ENCODE results near the gene C15orf40.
A peak's percentile ranks its signal among the peaks of the same experiment; 100 is the strongest.
"Not testable (repeated sequence)": the region's sequence is repeated elsewhere in the genome, so short reads cannot be mapped to it uniquely, and the experiment has no call there.

C15orf40 gene

DNA sequence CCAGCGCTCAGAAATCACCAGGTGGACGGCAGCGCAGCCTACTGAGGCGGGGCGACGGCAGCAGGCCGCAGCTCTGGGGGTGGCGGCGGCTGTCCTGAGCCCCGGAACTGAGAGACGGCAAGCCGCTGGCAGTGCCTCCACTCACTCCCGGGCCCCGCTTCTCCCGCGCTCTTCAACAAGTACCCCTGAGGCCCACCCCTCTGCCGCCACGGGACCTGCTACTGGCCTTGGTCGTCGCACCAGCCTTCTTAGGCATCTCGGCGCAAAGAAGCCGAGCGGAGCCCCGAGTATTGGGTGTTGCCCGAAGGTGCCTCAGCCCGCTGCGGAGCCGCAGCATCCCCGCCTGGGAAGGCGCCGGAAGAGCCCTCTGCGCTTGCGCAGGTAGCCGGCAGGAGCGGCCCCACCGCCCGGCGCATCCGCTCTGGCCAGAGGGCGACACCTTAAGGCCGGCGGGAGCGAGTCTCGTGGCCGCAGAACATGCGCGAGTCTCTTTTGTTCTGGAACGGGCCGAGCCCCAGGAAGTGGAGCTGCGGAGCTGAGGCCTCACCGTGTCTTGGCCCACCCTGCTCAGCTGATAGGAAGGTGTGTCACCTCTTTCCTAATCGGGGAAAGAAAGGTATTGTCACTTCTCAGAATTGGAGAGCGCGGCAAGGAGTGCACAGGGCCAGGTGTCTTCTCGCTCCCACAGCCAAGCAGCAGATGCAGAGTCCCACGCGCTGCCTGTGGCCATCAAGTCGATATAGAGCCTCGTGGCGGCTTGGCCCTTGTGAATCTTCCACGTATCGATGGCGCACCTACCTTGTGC, at the start of gene C15orf40:
Gene C15orf40 (minus strand): TSS at position 369 of the 805 bp plus-strand sequence. CDS start 32 bp downstream, at position 337.
- DNase-seq, result peak; percentile 84

DNA sequence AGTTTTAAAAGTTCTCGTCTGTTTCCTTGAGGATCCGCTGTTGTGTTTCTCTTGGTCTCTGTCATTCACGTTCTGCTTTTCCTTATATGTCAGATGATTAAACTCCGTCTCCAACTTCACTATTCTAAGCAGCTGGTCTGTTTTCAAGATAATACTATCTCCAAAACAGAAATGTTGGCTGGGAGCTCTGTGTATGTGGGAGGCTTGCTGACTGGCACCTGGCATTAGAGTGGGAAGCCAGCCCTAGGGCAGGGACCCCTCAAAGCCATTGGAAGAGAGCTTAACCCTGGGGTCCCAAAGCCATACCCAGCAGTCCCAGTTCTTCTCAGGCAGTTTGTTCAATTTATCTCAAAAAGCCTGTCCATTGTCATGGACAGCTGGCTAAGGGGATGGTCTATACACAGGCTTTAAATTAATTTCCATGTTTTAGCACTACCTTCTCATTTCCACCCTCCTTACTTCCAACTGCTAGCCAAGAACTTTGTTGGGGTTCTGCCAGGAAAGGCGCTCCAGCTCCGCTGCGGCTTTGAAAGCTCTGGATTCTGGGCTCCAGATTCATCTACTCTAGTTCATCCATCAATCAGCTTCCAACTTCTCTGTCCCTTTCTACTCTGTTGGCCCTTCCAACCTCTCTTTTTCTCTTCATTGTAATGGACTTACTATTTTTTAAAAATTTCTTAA, 46.4 kb upstream of the C15orf40 start:
- DNase-seq, result no peak

DNA sequence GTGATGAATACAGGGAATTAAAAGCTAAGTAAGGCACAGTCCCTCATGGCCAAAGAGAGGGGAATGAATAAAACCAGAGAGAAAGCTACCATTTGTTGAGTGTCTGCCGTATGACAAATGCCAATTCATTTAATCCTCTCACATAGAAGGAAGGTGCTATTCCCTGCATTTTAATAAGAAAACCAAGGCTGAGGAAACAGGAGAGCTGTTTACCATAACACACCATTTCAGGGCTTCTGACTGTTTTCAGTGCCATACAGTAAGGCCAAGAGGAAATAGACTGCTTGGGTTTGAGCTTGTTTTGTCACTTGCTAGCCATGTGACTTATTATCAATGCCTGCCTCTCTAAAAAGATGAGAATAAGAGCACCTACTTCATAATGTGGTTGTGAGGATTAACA, 45.6 kb upstream of the C15orf40 start:
- DNase-seq, result no peak

DNA sequence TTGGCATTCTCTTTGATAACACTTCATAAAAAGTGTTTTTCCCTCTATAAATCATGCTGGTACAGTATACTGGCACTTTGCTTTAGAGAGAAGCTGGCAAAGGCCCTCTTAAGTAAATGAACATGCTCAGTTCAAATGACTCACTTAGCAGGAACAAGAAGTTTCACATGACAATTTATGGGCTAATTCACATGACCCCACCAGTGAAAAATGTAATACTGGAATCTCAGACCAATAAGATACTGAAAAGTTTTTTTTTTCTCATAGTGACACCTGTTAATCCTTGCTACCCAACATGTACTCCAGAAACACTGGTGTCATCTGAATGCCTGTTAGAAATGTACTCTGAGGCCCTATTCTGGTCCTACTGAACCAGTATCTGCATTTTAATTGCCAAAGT, 41.7 kb upstream of the C15orf40 start:
- DNase-seq, result no peak

DNA sequence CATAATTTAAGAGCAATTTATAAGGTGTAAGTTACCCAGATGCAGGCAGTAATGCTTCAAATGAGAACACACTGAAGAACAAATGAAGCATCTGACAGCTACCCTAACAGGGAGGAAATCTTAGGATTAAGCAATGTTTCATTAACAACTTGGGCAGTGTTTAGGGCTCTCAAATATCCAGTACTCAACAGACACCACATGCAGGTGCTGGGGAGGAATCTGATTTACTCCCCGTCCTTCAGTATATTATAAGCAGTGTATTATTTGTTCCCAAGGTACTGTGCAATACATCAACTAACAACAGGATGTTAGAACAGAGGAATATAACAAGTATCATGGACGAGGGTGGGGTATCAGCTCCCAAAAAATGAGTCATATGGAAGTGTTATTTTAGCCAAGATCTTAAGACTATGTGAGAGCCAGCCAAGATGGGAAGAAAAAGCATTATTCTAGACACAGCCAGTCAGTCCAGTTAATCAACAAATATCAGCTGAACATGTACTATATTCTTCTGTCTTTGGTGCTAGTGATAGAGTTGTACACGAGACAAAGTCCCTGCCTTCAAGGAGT, 35.2 kb upstream of the C15orf40 start:
- no peak for DNase-seq

DNA sequence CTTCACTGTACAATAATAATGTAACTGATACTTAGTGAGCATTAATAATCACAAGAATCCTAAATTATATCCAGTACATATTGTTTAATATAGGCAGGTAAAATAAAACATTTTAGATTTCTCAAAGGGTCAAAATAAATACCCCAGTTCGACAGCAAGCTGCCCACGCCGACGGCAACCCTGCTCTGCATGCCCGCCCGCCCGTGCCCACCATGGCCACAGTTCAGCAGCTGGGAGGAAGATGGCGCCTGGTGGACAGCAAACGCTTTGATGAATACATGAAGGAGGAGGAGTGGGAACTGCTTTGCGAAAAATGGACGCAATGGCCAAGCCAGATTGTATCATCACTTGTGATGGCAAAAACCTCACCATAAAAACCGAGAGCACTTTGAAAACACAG, 32.7 kb upstream of the C15orf40 start:
- no peak for DNase-seq

DNA sequence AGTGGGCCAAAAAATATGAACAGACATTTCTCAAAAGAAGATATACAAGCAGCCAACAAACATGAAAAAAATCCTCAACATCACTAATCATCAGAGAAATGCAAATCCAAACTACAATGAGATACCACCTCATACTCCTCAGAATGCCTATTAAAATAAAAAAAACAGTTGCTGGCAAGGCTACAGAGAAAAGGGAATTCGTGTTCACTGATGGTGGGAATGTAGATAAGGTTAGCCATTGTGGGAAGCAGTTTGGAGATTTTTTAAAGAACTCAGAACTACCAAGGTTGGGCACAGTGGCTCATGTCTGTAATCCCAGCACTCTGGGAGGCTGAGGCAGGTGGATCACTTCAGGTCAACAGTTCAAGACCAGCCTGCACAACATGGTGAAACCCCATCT, 27.8 kb upstream of the C15orf40 start:
- DNase-seq, result no peak

DNA sequence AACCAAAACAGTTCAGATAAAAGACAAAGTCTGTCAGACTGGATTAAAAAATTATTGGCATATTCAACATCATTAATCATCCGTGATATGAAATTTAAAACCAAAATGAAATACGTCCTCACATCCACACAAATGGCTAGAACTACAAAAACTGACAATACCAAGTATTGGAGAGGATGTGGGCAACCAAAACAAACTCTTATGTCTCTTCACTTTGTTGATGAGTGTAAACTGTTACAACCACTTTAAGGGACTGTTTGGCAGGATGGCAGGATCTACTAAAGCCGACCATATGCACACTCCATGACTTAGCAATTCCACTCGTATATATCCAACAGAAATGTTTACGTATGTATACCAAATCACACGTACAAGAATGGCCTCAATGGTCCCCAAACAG, 24.8 kb upstream of the C15orf40 start:
- DNase-seq, result no peak

DNA sequence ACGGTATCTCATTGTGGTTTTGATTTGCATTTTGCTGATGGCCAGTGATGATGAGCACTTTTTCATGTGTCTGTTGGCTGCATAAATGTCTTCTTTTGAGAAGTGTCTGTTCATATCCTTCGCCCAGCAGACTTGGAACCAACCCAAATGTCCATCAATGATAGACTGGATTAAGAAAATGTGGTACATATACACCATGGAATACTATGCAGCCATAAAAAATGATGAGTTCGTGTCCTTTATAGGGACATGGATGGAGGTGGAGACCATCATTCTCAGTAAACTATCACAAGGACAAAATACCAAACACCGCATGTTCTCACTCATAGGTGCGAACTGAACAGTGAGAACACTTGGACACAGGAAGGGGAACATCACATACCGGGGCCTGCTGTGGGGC, 19.8 kb upstream of the C15orf40 start:
- not testable (repeated sequence) for DNase-seq

DNA sequence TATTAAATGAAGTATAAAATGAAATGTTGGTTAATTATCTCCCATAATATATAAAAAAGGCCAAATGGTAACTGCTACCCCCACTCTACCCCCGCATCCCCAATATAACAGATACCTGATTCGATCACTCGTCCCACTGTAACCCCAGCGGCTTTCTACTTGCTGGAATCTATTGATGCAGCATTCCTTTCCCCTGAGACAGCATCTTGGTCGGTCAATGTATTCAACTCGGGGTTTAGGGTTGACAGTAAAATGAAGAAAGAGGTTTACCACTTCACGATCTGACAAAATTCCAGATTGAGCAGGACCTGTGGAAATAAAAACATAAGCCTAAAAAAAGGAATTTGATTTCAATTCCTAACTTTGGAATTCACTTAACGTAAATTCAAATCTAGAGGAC, 18.6 kb upstream of the C15orf40 start:
- DNase-seq, result no peak

DNA sequence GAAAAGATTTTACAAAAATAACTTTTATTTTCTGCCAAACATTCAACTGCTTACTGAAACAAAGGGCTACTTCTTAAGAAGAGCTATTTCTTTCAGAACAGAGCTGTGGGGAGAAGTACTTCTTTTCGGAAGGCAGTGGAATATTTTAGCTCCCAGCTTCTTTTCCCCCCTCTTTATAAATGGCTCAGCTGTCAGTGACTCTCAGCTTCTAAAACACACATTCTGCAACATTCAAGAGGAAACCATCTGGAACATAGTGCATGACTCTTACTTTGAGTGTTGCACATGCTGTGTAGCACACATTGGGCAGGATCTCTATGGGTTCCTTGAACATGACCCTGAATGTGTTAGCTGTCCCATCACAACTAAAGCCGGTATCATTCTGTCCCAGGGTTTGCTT, 7.0 kb upstream of the C15orf40 start:
- no peak for DNase-seq

DNA sequence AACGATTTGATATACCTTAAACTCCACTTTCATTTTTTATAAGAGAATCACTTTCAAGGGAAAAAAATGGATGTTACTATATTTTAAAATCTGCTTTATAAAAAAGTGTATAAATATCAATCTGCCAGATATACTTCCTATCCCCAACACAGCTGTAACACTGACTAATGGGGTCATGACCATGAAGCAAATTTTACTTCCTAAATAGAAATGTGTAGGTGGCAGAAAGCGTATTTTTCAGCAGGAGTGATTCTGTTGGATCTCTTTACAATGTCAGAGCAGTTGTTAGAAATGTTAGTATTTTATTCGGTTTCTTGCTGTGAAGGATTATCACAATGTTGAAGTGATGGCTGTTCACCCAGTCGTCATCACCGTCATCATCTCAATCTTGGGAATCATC, 5.5 kb upstream of the C15orf40 start:
- DNase-seq, result no peak

DNA sequence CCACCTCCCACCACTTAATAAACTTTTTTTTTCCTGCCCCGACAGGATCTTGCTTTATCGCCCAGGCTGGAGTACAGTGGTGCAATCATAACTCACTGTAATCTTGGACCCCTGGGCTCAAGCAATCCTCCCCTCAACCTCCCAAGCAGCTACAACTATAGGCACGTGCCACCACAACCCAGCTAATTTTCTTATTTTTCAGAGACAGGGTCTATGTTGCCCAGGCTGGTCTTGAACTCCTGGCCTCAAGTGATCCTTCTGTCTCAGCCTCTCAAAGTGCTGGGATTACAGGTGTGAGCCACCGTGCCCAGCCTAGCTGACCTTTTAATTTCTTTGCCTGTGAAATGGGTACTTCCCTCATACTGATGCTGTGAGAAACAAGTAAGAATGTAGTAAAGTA, 3.9 kb upstream of the C15orf40 start:
- DNase-seq, result no peak

DNA sequence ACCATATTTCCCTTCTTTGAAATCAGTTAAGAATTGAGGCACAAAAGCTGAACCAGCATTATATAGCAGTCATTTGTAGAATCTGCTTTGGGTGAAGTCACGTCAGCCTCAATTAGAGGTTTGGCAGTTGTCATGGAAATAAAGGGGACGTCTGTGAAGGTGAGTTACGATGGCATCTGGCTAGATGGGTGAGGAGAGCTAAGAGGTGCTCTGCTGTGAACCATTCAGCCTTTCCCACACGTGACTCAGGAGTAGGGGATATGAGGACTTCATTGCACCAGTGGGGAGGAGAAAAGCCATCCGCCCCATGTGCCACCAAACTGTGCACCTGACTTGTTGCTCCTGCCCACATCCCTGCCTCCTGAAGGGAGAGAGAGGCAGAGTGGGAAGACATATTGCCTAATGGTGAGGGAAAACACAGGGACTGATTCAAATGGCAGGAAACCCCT, 2.8 kb upstream of the C15orf40 start:
- no peak for DNase-seq

DNA sequence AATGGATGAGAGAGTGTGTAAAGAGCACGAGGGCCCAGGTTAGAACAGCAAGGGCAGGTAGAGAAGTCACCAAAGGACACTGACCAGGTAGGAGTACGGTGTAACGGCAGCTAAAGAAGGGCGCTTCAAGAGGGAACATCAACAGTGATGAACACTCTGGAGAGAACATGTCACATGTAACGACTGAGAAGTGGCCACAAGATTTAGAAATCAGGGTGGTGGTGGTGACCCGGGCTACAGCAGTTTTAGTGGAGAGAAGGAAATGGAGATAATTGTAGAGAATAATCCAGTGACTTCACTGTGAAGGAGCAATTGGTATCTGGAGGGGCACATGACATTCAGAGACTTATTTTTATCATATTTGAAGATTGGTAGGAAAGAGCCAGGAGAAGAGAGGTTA, 1.2 kb upstream of the C15orf40 start:
- DNase-seq, result no peak

DNA sequence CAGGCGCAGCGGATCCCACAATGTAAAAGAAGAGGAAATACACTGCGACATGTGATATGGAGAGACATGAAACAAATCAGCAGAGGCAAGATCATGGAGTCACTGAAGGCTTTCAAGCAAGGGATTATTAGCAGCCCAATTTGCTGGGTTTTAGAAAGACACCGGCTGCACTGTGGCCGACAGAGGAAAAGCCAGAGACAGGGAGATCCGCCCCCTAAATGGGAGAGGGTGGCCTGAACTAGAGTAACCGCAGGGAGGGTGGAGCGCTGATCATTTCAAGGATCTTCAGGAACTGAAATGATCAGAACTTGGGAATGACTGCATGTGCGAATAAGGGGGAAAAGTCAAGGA, 612 bp upstream of the C15orf40 start:
- no peak for DNase-seq

DNA sequence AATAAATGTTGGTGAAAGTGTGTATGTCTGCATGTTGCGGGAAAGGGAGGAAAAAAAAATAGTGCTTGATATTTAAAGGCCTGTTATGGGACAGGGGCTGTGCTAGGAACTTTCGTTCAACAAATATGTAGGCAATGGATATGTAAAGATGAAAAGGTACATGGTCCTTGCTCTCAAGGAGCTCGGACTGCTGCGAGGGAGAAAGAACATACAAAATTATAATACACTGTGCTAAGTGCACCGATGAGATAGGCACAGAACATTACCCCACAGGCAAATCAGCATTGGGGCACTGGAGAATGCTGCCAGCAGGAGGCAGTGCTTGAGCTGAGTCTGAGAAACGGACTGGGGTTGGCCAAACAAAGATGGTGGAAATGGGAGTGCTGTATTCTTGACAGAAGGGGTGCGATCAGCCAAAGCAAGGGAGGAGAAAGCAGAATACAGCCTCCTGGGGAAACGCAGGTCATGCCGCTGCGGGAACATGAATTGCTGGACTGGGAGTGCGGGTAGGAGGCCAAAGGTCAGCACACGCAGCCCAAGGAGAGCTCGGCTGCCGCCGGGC, 649 bp downstream of the C15orf40 start:
- DNase-seq, result peak; percentile 32

DNA sequence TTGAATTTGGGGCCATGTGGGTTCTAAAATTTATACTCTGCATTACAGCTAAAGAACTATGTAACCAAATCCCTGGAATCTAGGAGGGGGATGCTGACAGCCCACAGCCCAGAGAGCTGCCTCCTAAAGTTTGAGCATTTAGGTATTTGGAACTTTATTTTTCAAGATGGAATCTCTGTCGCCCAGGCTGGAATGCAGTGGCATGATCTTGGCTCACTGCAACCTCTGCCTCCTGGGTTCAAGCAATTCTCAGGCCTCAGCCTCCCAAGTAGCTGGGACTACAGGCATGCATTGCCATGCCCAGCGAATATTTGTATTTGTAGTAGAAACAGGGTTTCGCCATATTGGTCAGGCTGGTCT, 10.8 kb downstream of the C15orf40 start:
- DNase-seq, result not testable (repeated sequence)

DNA sequence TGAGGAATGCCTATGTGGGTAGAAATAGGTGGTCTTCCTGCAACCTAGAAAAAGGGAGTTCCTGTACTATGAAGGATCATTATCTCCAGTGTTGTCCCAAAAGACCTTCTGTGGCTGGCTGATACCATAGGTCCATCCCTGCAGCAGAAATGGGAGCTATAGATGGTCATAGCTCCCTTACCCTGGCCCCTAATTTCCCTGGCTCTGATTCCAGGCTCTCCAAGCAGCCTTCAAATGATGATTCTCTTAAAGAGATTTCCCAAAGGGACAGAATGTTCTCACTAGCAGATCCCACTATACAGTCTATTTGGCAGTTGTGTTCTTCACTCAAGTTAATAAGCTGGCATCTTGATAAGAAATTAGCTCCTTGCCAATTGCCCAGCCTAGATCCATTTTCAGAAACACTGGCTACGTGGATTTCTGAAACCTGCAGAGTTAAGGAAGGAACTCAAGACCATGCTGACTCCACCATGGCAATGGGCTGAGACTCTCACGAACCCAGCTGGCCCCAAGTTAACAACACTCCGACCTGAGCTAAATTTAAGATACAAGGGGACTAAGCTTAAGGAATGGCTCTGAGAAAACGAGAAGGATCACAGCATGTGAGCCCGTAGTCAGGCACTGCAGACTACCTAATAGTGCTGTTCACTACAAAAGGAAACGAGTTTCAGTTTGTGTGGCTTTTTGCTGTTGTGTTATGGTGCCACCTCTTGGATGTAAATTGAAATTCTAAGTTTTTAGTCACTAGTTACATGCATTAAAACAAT, 11.4 kb downstream of the C15orf40 start:
- DNase-seq, result peak; percentile 3

DNA sequence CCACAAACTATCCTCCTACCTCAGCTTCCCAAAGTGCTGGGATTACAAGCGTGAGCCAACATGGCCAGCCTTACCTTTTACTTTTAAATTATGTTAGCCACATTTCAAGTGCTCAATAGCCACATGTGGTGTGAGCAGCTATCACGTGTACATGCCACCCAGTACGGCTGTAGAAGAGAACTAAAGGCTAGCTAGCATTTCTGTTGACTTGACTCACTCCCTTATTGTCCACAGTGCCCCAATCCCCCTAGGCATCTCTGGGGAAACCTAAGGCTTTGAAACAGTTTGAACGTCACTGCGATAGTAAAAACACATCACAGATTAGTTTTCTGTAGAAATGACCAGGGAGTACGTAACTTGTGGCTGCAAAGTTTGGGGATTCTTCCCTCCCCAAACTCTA, 12.0 kb downstream of the C15orf40 start:
- no peak for DNase-seq

DNA sequence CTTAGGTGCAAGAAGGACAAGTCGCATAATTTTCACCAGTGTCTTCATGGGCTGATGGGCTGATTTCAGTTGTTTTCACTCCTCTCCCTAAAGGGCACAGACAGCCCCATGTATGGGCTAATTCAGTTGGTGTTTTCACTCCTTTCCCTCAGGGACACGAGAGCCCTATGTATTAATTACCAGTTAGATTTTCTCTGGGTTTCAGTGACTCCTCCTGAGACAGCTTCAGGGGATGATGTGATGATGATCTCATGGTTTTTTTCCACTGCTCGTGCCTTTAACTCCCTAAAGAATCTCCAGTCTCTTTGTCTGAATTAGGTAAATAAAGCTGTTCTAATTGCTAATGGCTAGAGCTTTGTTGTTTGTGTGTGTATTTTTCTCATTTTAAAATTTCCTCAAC, 15.5 kb downstream of the C15orf40 start:
- no peak for DNase-seq

DNA sequence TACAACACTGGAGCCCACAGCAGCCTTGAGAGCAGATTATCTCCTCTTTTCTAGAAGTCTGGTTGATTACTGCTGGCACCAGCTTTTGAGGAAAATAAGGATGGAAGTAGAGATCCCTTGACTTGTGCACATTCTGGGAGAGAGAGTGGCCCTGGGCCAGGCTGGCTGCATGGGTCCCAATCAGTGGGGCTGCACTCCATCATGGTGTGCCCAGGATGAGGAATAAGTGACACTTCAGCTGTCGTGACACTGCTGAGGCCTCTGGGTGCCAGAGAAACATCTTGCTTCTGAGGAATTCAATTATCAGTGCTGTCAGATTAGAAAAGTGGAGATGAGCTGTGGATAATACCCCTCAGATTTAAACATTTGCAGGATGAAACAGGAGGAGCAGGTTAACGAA, 16.4 kb downstream of the C15orf40 start:
- DNase-seq, result no peak

DNA sequence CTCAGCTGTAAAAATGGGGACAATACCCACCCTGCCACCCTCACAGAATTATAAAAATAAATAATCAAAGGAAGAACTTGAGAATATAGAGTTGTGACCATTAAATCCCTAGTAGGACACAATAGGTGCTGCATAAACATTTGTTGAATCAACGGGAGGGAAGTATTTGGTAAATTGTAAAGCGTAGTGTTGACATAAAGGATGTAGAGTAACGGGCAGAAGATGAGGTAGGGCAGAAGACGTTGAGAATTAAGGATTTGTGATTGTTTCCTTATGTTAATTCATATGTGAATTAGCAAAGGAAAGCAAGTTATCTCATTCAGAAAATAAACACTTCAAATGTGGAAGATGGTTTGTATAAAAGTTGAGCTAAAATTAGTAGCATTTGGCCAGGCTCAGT, 18.3 kb downstream of the C15orf40 start:
- DNase-seq, result no peak
